IPS DF 6.9 (cell line): Measurements from ENCODE around the gene COG5.

Experiments used
- DNase-seq: peaks from one replicate; pipeline ENCODE4 v3.0.0-alpha.2; 2013; ENCODE audit warnings: low read depth, low spot score
- H3K27ac ChIP-seq: one replicate; pipeline ENCODE4 v1.5.1; 2013; ENCODE audit warnings: low read length, control low read depth
- H3K27me3 ChIP-seq: 2 replicates; pipeline ENCODE4 v1.6.1; 2013; ENCODE audit warnings: mild to moderate bottlenecking, low read length; ENCODE audit not compliant: control insufficient read depth, insufficient read depth
- H3K36me3 ChIP-seq: 2 replicates; pipeline ENCODE4 v1.6.1; 2013; ENCODE audit warnings: low read length; ENCODE audit not compliant: control insufficient read depth, insufficient read depth
- H3K4me1 ChIP-seq: 2 replicates; pipeline ENCODE4 v1.6.1; 2013; ENCODE audit warnings: low read length; ENCODE audit not compliant: control insufficient read depth, insufficient read depth
- H3K4me3 ChIP-seq: 2 replicates; pipeline ENCODE4 v1.5.1; 2013; ENCODE audit warnings: mild to moderate bottlenecking, low read length
- H3K9me3 ChIP-seq: 2 replicates; pipeline ENCODE4 v1.6.1; 2013; ENCODE audit warnings: low read length, inconsistent platforms; ENCODE audit not compliant: control insufficient read depth, insufficient read depth
- WGBS: extraction: QIAGEN DNeasy Blood & Tissue Kit; methylation state at CpG from one replicate; pipeline ENCODE4 v1.1.7; 2013; ENCODE audit warnings: mixed read lengths, missing lambda C conversion rate; ENCODE audit not compliant: insufficient read length, insufficient coverage; 5-methylcytosine and 5-hydroxymethylcytosine counted together

The COG5 gene

GRCh38 chr7:107505997-107506673, 57.6 kb downstream of the COG5 start:
- Histone ChIP-seq H3K36me3 (no peaks in the 10 kb centered on the region), H3K9me3 (no peaks in the 10 kb centered on the region; the same call in 1 of the 2 replicates), H3K4me1 (no peaks in the 10 kb centered on the region), H3K4me3 (no peak overlapping the region), H3K27me3 (no peaks in the 10 kb centered on the region), H3K27ac (no peak overlapping the region)
- WGBS = no CpG with 5 or more reads among the region's 2 CpGs
- DNase-seq = no peak

DNA sequence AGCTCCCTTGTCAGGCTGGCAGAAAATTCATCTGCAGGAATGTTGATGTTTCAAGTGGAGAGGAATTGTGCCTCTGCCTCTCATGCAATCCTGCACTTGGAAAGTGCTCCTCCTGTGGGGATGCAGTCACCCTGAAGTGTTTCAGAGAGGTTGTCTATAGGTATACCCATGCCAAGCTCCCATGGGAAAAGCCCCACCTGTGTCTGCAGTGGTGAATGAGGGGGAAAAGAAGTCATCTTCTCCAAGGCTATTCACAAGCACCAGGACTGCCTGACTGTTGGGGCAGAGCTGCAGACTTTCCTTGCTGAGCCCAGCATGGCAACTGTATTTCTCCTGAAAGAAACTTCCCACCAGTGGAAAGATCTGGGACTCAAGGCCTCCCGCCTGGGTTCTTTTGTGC, 58.4 kb downstream of the COG5 start:
- no CpG with 5 or more reads among the region's 1 CpG for WGBS
- no peak overlapping the region for H3K27ac ChIP-seq
- no peaks in the 10 kb centered on the region for H3K36me3 ChIP-seq
- H3K27me3 ChIP-seq = no peaks in the 10 kb centered on the region
- DNase-seq = no peak
- no peak overlapping the region for H3K4me3 ChIP-seq
- no peaks in the 10 kb centered on the region; the same call in 1 of the 2 replicates for H3K9me3 ChIP-seq
- H3K4me1 ChIP-seq = no peaks in the 10 kb centered on the region

GRCh38 chr7:107503687-107504086, 60.0 kb downstream of the COG5 start:
- Histone ChIP-seq H3K4me1 (no peaks in the 10 kb centered on the region), H3K4me3 (no peak overlapping the region), H3K36me3 (no peaks in the 10 kb centered on the region), H3K27me3 (no peaks in the 10 kb centered on the region), H3K9me3 (no peaks in the 10 kb centered on the region; the same call in 1 of the 2 replicates), H3K27ac (no peak overlapping the region)
- no peak for DNase-seq

GRCh38 chr7:107502797-107503196, 60.9 kb downstream of the COG5 start:
- no peak for DNase-seq
- H3K27ac ChIP-seq = no peak overlapping the region
- no peaks in the 10 kb centered on the region for H3K27me3 ChIP-seq
- no peaks in the 10 kb centered on the region for H3K4me1 ChIP-seq
- no peaks in the 10 kb centered on the region; the same call in 1 of the 2 replicates for H3K9me3 ChIP-seq
- no peak overlapping the region for H3K4me3 ChIP-seq
- H3K36me3 ChIP-seq = no peaks in the 10 kb centered on the region
- WGBS = no CpG with 5 or more reads among the region's 2 CpGs

DNA sequence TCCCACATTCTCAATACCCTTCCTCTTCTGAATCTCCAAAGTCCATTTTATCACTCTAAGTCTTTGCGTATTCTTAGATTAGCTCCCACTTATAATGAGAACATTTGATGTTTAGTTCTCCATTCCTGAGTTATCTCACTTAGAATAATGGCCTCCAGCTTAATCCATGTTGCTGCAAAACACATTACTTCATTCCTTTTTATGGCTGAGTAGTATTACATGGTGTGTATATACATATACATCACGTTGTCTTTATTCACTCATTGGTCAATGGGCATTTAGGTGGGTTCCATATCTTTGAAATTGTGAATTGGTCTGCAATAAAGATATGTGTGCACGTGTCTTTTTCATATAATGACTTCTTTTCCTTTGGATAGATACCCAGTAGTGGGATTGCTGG, 61.6 kb downstream of the COG5 start:
- Histone ChIP-seq H3K9me3 (no peaks in the 10 kb centered on the region), H3K4me3 (no peak overlapping the region), H3K36me3 (no peaks in the 10 kb centered on the region), H3K27ac (no peak overlapping the region), H3K4me1 (no peaks in the 10 kb centered on the region), H3K27me3 (no peaks in the 10 kb centered on the region)
- WGBS = no CpG with 5 or more reads among the region's 3 CpGs
- no peak for DNase-seq

DNA sequence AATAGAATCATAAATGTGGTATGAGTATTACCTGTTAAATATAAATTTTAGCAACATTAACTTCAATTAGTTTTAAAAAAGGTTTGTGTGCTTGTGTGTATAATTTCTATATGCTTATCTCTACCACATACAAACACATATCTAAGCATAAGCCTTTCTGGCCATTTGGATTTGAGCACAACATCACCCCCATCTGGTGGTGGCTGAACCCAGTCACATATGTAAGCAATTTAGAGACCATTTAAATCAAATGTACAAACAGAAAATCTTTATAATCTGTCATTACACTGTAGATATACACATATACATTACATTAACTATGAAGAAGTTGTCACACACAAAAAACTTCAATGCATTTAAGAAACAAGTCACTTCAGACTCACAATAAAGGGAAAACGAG, 62.1 kb downstream of the COG5 start:
- H3K9me3 ChIP-seq = no peaks in the 10 kb centered on the region
- no peak overlapping the region for H3K4me3 ChIP-seq
- H3K36me3 ChIP-seq = no peaks in the 10 kb centered on the region
- DNase-seq = no peak
- H3K27ac ChIP-seq = no peak overlapping the region
- no peaks in the 10 kb centered on the region for H3K4me1 ChIP-seq
- no CpG with 5 or more reads among the region's 1 CpG for WGBS
- no peaks in the 10 kb centered on the region for H3K27me3 ChIP-seq

GRCh38 chr7:107499731-107500130, 64.0 kb downstream of the COG5 start:
- Histone ChIP-seq H3K9me3 (no peaks in the 10 kb centered on the region), H3K27ac (no peak overlapping the region), H3K27me3 (no peaks in the 10 kb centered on the region), H3K4me1 (no peaks in the 10 kb centered on the region), H3K4me3 (no peak overlapping the region), H3K36me3 (no peaks in the 10 kb centered on the region)
- no peak for DNase-seq
- no CpG with 5 or more reads among the region's 4 CpGs for WGBS

DNA sequence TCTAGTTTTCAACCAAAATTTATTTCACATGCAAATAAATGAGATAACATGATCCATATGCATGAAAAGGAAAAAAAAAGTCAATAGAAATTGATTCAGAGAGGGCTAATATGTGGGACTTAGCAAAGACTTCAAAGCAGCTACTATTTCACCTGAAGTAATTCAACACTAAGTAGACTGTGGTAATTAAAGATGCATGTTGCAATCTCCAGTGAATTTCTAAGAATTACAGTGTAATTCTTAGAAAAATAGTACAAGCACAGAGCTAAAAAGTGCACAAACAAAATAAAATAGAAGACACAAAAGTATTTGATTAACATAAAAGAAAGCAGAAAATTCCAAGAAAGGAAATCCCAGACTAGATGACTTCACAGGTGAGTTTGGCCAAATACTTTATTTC, 68.2 kb downstream of the COG5 start:
- Histone ChIP-seq H3K36me3 (no peaks in the 10 kb centered on the region), H3K9me3 (no peaks in the 10 kb centered on the region), H3K27me3 (no peaks in the 10 kb centered on the region), H3K4me3 (no peak overlapping the region), H3K4me1 (no peaks in the 10 kb centered on the region), H3K27ac (no peak overlapping the region)
- DNase-seq = no peak

DNA sequence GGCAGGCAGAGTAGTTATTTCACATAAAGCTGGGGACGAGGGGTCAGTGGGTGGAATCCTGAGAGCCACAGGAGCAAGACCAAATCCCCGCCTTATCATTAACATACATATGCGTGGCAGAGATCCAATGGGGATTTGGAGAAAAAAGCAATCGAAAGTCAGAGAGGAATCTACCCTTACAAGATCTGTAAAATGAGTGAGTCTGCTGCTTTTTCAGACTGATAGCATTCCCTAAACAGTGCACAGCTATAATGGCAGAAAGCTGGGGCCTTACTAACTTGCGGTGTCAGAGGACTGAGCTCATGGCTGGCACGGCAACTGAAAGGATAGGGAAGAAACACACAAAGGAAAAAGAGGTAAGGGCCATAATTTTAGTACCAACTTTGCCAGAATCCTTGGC, 68.8 kb downstream of the COG5 start:
- Histone ChIP-seq H3K9me3 (no peaks in the 10 kb centered on the region), H3K4me1 (no peaks in the 10 kb centered on the region), H3K36me3 (no peaks in the 10 kb centered on the region), H3K27ac (no peak overlapping the region), H3K27me3 (no peaks in the 10 kb centered on the region), H3K4me3 (no peak overlapping the region)
- no peak for DNase-seq
- no CpG with 5 or more reads among the region's 6 CpGs for WGBS

- Histone ChIP-seq H3K27ac (no peak overlapping the region), H3K4me3 (no peak overlapping the region), H3K9me3 (no peaks in the 10 kb centered on the region), H3K4me1 (no peaks in the 10 kb centered on the region), H3K36me3 (no peaks in the 10 kb centered on the region), H3K27me3 (no peaks in the 10 kb centered on the region)
- WGBS = no CpG with 5 or more reads among the region's 3 CpGs
- DNase-seq = no peak
Observed at GRCh38 chr7:107494315-107494751, 69.4 kb downstream of the COG5 start.

DNA sequence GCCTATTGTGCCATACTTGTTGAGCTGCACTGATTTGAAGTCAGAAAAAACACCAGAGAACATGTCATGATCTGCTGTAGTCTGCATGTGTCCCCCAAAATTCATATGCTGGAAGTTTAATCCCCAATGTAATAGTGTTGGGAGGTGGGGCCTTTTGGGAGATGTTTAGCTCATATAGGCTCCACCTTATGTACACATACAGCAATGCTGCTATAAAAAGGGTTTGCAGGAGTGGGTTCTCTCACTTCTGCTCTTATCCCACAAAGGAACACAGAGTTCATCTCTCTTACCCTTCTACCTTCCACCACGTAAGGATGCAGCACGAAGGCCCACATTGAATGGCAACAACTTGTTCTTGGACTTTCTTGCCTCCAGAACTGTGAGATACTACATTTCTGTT, 70.8 kb downstream of the COG5 start:
- H3K9me3 ChIP-seq = no peaks in the 10 kb centered on the region
- DNase-seq = no peak
- H3K36me3 ChIP-seq = no peaks in the 10 kb centered on the region

More for the DNA sequence above, 70.8 kb downstream of the COG5 start:
- H3K4me1 ChIP-seq = no peaks in the 10 kb centered on the region
- no CpG with 5 or more reads among the region's 2 CpGs for WGBS
- no peaks in the 10 kb centered on the region for H3K27me3 ChIP-seq
- no peak overlapping the region for H3K4me3 ChIP-seq
- H3K27ac ChIP-seq = no peak overlapping the region
